AG04449 (cell line): ENCODE data around the gene FXYD7.
"Not testable (repeated sequence)": the region's sequence is repeated elsewhere in the genome, so short reads cannot be mapped to it uniquely, and the experiment has no call there.

Experiments
- CTCF ChIA-PET: fragments of 350-600 bp; formaldehyde crosslinking; extraction: SDS; loops from one replicate; lab custom pipeline; 2021; ENCODE audit warnings: antibody characterized with exemption; lab: Yijun Ruan, JAX
- POLR2A ChIA-PET: fragments of 400-600, 350-600 bp; formaldehyde crosslinking; extraction: SDS; loops from one replicate; lab custom pipeline; 2020; ENCODE audit warnings: antibody characterized with exemption, inconsistent platforms; lab: Yijun Ruan, JAX
- DNase-seq: peaks from one replicate; pipeline ENCODE4 v3.0.0-alpha.2; 2010; ENCODE audit warnings: low read depth, low spot score
- H3K4me3 ChIP-seq: 2 replicates; pipeline ENCODE4 v1.5.1; 2011; ENCODE audit warnings: low read depth, mild to moderate bottlenecking, control low read depth, low read length
- CTCF ChIP-seq: IDR thresholded peaks from one replicate; pipeline ENCODE4 v1.5.1; 2011; ENCODE audit warnings: mild to moderate bottlenecking, moderate library complexity, low read length, control low read depth, inconsistent platforms; ENCODE audit not compliant: insufficient read depth; ENCODE audit errors: missing control alignments

FXYD7 gene

GRCh38 chr19:35127871-35128270 lies 15.2 kb upstream of the FXYD7 start:
- POLR2A ChIA-PET = no interaction called here
- CTCF ChIA-PET = interaction anchor here (0.8 to 7.4 kb wide), 7 partner anchors 8 to 83 kb away, joined by 3 to 118 read pairs (median 6); partner anchors contain the start of genes FXYD1, FXYD3 and LGI4
- no peak for DNase-seq
- TF ChIP-seq CTCF = no peak
- no peak overlapping the region for H3K4me3 ChIP-seq

GRCh38 chr19:35128398-35129057 lies 14.5 kb upstream of the FXYD7 start:
- ChIA-PET CTCF (interaction anchor here (1.4 to 7.4 kb wide), 5 partner anchors 8 to 84 kb away, joined by 6 to 118 read pairs (median 16); partner anchors contain the start of genes FXYD1, FXYD3 and LGI4), POLR2A (no interaction called here)
- no peak for TF ChIP-seq CTCF
- no peak overlapping the region for H3K4me3 ChIP-seq
- DNase-seq = no peak

- CTCF ChIA-PET, H3K4me3 ChIP-seq, POLR2A ChIA-PET, DNase-seq: not testable (repeated sequence)
Observed at GRCh38 chr19:35129724-35130274, 13.3 kb upstream of the FXYD7 start.

- DNase-seq = no peak
- no peak overlapping the region for H3K4me3 ChIP-seq
- CTCF ChIA-PET = interaction anchor here (0.9 kb wide), 1 partner anchor 64 kb away, joined by 4 read pairs; no protein-coding TSS in a partner anchor
- TF ChIP-seq CTCF = no peak
- POLR2A ChIA-PET = no interaction called here
Observed at GRCh38 chr19:35130761-35131720, 12.0 kb upstream of the FXYD7 start.

- POLR2A ChIA-PET = no interaction called here
- TF ChIP-seq CTCF = no peak
- CTCF ChIA-PET = interaction anchor here (0.9 kb wide), 1 partner anchor 65 kb away, joined by 4 read pairs; no protein-coding TSS in a partner anchor
- no peak for DNase-seq
- H3K4me3 ChIP-seq = no peak overlapping the region
Observed at GRCh38 chr19:35132254-35132653, 10.8 kb upstream of the FXYD7 start.

- no peak for DNase-seq
- CTCF ChIA-PET = interaction anchor here (1.3 to 10.0 kb wide), 7 partner anchors 9 to 69 kb away, joined by 6 to 245 read pairs (median 48); partner anchors contain the start of genes FXYD3 and FXYD5
- TF ChIP-seq CTCF = no peak
- POLR2A ChIA-PET = no interaction called here
- no peak overlapping the region for H3K4me3 ChIP-seq
Observed at GRCh38 chr19:35133826-35134225, 9.2 kb upstream of the FXYD7 start.
